HCT116 (cell line): ENCODE measurements around the gene PRKN. TPM values are rescaled to one million over a fixed set of nuclear protein-coding genes. Genes with fewer than 3 reads are reported as not detected.

ENCODE experiments used
- ATAC-seq: fragments of 200-7000 bp; cut with Tn5 transposase; 2 replicates; pipeline ENCODE4 v1.9.1; 2020; ENCODE audit warnings: mild to moderate bottlenecking, moderate library complexity
- BruUV-seq: library from RNA; stranded (reverse); fragments of 400-500 nt; replicated peaks from 2 replicates; lab custom pipeline; 2021; lab: Mats Ljungman, UMichigan
- CTCF ChIA-PET: fragments of 300-600 bp; sonication (Branson Sonifier 250); formaldehyde crosslinking; loops from one replicate; lab custom pipeline; 2021; ENCODE audit warnings: antibody characterized with exemption; lab: Charles Lee
- POLR2A ChIA-PET: fragments of 300-600, 350-600 bp; sonication (Branson Sonifier 250); formaldehyde crosslinking; loops from one replicate; lab custom pipeline; 2021; ENCODE audit warnings: antibody characterized with exemption; lab: Charles Lee
- RAD21 ChIA-PET, 2 experiments: fragments of 300-600 bp; sonication (Branson Sonifier 250); formaldehyde crosslinking; loops; one replicate each; lab custom pipeline; 2023; ENCODE audit warnings: low total read pairs in 2 of 2; ENCODE audit not compliant: uncharacterized antibody in 2 of 2, unreplicated experiment in 2 of 2, low non-redundant PET in 1 of 2; lab: Charles Lee
- DNase-seq: peaks from one replicate; pipeline ENCODE4 v3.0.0-alpha.2; 2010; ENCODE audit warnings: low read depth, low spot score
- H2AFZ ChIP-seq: fragments of 200-600 bp; shearing (Covaris generic), sonication (generic); 2 replicates; pipeline ENCODE4 v1.6.1; 2017; ENCODE audit warnings: low read depth, mixed run types, mixed read lengths, antibody characterized with exemption, low read length; ENCODE audit not compliant: poor library complexity, severe bottlenecking
- H3K27ac ChIP-seq: 2 replicates; pipeline ENCODE4 v1.5.1; 2012; ENCODE audit warnings: low read depth, low read length
- H3K27me3 ChIP-seq: fragments of 200-600 bp; sonication (generic); 2 replicates; pipeline ENCODE4 v1.6.1; 2016; ENCODE audit warnings: mixed run types, low read length, mixed read lengths; ENCODE audit not compliant: insufficient read depth
- H3K36me3 ChIP-seq, 2 experiments: fragments of 200-500 bp in 1 of 2; fragments of 200-600 bp in 1 of 2; sonication (Bioruptor generic) in 1 of 2; sonication (generic) in 1 of 2; 2 replicates each; pipeline versions ENCODE4 v1.5.1 to v1.6.1; 2014 to 2016; ENCODE audit warnings: low read length in 2 of 2, inconsistent platforms in 1 of 2, mixed read lengths in 1 of 2, mixed run types in 1 of 2; ENCODE audit not compliant: insufficient read depth in 2 of 2, control insufficient read depth in 1 of 2
- H3K4me1 ChIP-seq, 2 experiments: fragments of 200-600 bp in 1 of 2; sonication (generic) in 1 of 2; 2 replicates each; pipeline versions ENCODE4 v1.5.1 to v1.6.1; 2012 to 2017; ENCODE audit warnings: low read length in 2 of 2, inconsistent platforms in 1 of 2, mild to moderate bottlenecking in 1 of 2, mixed read lengths in 1 of 2, mixed run types in 1 of 2, moderate library complexity in 1 of 2; ENCODE audit not compliant: insufficient read depth in 2 of 2, control insufficient read depth in 1 of 2
- H3K4me2 ChIP-seq: fragments of 200-600 bp; sonication (generic); 2 replicates; pipeline ENCODE4 v1.6.1; 2017; ENCODE audit warnings: mixed run types, low read length, mixed read lengths
- H3K4me3 ChIP-seq, 2 experiments: fragments of 200-600 bp in 1 of 2; sonication (generic) in 1 of 2; replicated peaks in 1 of 2; 2 replicates each; pipeline ENCODE4 v1.5.1; 2011 to 2016; ENCODE audit warnings: low read length in 2 of 2, control low read depth in 1 of 2, low read depth in 1 of 2, mild to moderate bottlenecking in 1 of 2, mixed read lengths in 1 of 2, mixed run types in 1 of 2
- H3K79me2 ChIP-seq: fragments of 200-600 bp; sonication (generic); 2 replicates; pipeline ENCODE4 v1.6.1; 2017; ENCODE audit warnings: mild to moderate bottlenecking, mixed run types, low read length, moderate library complexity, mixed read lengths; ENCODE audit not compliant: insufficient read depth
- H3K9ac ChIP-seq: fragments of 200-600 bp; sonication (generic); 2 replicates; pipeline ENCODE4 v1.6.1; 2016; ENCODE audit warnings: low read length, mixed read lengths
- H3K9me2 ChIP-seq: fragments of 200-600 bp; sonication (generic), shearing (Covaris generic); 2 replicates; pipeline ENCODE4 v1.6.1; 2017; ENCODE audit warnings: mixed run types, mild to moderate bottlenecking, moderate library complexity; ENCODE audit not compliant: insufficient read depth
- H3K9me3 ChIP-seq, 2 experiments: fragments of 200-500 bp in 1 of 2; fragments of 200-600 bp in 1 of 2; sonication (Bioruptor generic) in 1 of 2; sonication (generic) in 1 of 2; 2 replicates each; pipeline ENCODE4 v1.6.1; 2014 to 2017; ENCODE audit warnings: low read length in 2 of 2, mixed read lengths in 2 of 2, inconsistent platforms in 1 of 2, low read depth in 1 of 2, mild to moderate bottlenecking in 1 of 2, mixed run types in 1 of 2, moderate library complexity in 1 of 2; ENCODE audit not compliant: control insufficient read depth in 1 of 2, insufficient read depth in 1 of 2
- H4K20me1 ChIP-seq: fragments of 200-600 bp; sonication (generic), shearing (Covaris generic); 2 replicates; pipeline ENCODE4 v1.6.1; 2017; ENCODE audit warnings: mixed run types, mild to moderate bottlenecking, moderate library complexity; ENCODE audit not compliant: insufficient read depth
- REST ChIP-seq: IDR thresholded peaks from 2 replicates; pipeline ENCODE4 v1.6.1; 2012; ENCODE audit warnings: low read depth
- intact Hi-C: fragments of 100-400 bp; cut with micrococcal nuclease; formaldehyde crosslinking; loops from 2 replicates; pipeline ENCODE4 v1.10.0; 2022
- total RNA-seq: library from RNA; stranded (reverse); gene quantifications from one replicate; pipeline ENCODE4 v1.2.1, GENCODE V29; 2021; ENCODE audit not compliant: unreplicated experiment

Gene PRKN
- total RNA-seq, 1 experiment from 2014 or later = 2.6 TPM

- CTCF ChIA-PET = no interaction called here
- H3K36me3 ChIP-seq = no peaks in the 10 kb centered on the region
These were observed 1313.4 kb downstream of the PRKN start for GRCh38 chr6:161414180-161414579.

More at GRCh38 chr6:161414180-161414579, 1313.4 kb downstream of the PRKN start:
- ATAC-seq (no peak), DNase-seq (no peak)
- Histone ChIP-seq H3K27ac (no peak overlapping the region), H3K4me1 (no peaks in the 10 kb centered on the region), H3K9me2 (no peaks in the 10 kb centered on the region), H3K4me3 (no peak overlapping the region), H3K79me2 (no peaks in the 10 kb centered on the region), H4K20me1 (no peaks in the 10 kb centered on the region), H3K4me2 (no peak overlapping the region), H2AFZ (no peak overlapping the region), H3K9me3 (no peaks in the 10 kb centered on the region), H3K9ac (no peak overlapping the region), H3K27me3 (0 out of 2 replicates have a peak, but pooled peaks cover 5% of the 10 kb centered on the region)
- no TSS peak for BruUV-seq
- intact Hi-C loops = no loop called here
- ChIA-PET RAD21 (no interaction called here), POLR2A (no interaction called here)
- no peak for TF ChIP-seq REST
